Measurements from ENCODE around the gene LRRD1.
A peak's percentile ranks its signal among the peaks of the same experiment; 100 is the strongest.
"Not testable (repeated sequence)": the region's sequence is repeated elsewhere in the genome, so short reads cannot be mapped to it uniquely, and the experiment has no call there.

Gene LRRD1

DNA sequence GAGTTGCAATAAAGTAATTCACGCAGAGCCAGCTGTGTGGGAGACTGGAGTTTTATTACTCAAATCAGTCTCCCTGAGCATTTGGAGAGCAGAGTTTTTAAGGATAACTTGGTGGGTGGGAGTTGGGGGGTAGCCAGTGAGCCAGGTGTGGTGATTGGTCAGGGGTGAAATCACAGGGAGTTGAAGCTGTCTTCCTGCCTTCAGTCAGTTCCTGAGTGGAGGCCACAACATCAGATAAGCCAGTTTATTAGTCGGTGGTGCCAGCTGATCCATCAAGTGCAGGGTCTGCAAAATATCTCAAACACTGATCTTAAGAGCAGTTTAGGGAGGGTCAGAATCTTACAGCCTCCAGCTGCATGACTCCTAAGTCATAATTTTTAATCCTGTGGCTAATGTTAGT is 41.4 kb downstream of the LRRD1 start:
- no peak for DNase-seq

DNA sequence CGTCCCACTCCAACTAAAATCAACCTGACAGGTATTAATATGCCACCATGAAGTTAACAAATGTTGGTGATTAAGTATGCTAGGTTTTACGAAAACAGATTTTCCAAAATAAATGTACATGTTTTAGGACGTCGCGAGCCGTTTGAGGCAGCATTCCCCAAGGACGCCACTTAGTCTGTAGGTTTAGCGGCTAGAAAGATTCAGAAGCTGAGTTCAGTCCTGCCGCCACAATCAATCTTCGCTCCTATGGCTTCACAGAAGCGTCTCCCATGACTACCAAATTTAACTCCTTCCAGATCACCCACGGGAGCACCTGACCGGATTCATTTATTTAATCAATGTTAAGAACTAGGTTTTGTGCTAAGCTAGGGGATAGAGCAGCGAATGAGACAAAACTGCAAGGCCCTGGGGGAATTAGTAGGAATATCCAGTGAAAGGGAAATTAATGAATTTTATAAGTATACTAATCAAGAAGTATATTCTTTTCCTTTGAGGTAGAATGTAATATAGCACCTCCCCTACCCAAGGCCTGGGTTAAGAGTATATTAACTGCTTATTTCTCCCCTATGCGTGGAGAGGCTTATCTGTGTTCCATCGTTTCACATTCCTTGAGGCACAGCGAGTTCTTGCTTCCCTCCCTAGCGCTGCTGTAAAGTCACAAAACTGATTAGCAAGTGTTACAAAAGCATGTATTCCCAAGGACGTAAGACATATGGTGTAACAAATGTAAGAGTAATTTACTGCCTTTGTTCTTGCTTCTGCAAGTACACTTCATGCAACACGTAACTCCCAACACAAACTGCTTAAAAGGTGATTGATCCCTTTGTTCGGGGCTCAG is 43.7 kb downstream of the LRRD1 start:
- no peak for DNase-seq

- peak; percentile 84 for DNase-seq
Observed at GRCh38 chr7:92134271-92135051, 44.5 kb downstream of the LRRD1 start, which contains the start of gene CYP51A1. Gene CYP51A1, minus strand, starts transcription at chr7:92134477. Its CDS starts 113 bp downstream, at chr7:92134364.

DNA sequence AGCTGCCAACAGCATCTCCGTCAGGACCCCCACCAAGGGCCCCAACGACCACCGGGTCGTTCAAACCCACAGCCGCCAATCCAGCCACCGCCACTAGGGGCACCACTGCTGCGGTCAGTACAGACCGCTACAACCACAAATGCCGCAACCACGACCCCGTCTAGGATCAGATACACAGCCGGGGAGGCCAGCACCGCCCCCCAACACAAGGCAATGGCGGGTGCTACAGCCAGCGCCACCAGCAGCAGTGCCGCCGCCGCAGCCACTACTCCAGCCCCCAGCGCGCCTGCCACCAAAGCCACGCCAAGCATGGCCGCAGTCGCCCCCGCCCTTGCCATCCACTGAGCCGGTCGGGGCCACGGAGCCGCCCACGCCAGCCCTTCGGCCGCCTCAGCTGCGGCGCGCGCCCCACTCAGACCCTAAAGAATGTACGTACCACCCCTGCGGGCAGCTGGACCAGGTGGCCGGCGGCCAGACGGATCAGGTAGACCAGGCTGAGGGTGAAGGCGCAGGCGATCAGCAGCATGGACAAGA is 45.1 kb downstream of the LRRD1 start:
- DNase-seq = peak; percentile 57

DNA sequence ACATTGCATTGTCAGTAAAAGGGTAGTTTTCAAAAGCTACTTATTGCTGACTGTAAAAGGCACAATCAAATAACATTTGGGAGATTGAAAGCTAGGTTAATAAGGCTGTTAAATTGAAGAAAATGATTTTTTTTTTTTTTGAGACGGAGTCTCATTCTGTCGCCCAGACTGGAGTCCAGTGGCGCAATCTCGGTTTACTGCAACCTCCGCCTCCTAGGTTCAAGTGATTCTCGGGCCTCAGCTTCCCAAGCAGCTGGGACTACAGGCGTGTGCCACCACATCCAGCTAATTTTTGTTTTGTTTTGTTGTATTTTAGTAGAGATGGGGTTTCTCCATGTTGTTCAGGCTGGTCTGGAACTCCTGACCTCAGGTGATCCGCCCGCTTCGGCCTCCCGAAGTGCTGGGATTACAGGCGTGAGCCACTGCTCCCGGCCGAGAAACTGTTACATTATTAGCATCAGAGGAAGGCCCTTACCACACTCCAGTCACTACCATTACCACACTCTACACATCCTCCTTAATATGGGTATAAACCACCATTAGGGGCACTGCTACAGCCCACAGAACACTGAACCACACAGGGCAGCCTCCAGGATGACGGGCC is 45.7 kb downstream of the LRRD1 start:
- DNase-seq = no peak

GRCh38 chr7:92131764-92132330 is 47.1 kb downstream of the LRRD1 start:
- DNase-seq = no peak

DNA sequence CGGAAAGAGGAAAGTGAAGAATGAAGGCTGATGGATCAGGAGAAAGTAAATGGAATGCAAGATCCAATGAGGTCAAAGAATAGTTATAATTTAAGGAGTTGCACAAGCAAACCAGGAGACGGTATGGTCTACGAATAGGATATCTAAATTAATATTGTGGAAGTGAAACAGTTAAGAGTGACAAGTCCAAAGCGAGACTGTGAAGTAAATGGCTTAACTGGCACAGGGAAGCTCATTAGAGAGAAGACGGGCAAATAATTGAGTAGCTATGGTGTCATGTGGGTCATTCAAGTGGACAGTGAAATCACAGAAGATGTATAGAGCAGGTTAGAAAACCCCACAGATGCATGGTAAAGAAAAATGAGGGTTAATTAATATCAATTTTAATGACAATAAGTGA is 47.8 kb downstream of the LRRD1 start:
- no peak for DNase-seq

- DNase-seq = no peak
Observed at GRCh38 chr7:92121681-92122080, 57.3 kb downstream of the LRRD1 start.

GRCh38 chr7:92119213-92119759 is 59.7 kb downstream of the LRRD1 start:
- DNase-seq = no peak

DNA sequence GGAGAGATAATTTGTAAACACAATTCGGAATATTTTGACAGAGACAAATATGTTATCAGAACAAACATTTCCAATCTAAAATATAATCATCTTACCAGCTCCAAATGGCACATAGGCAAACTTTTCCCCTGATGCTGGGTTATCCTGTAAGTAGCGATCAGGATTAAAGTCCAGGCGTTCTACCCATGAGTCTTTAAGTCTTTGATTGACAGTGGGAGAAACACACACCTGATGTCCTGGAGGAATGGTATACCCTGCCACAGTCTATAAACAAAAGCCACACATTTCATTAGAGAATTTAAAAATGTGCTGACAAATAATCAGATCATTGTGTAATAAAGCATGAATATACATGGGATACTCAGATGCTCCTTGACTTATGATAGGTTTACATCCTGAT is 62.0 kb downstream of the LRRD1 start:
- DNase-seq = no peak

DNA sequence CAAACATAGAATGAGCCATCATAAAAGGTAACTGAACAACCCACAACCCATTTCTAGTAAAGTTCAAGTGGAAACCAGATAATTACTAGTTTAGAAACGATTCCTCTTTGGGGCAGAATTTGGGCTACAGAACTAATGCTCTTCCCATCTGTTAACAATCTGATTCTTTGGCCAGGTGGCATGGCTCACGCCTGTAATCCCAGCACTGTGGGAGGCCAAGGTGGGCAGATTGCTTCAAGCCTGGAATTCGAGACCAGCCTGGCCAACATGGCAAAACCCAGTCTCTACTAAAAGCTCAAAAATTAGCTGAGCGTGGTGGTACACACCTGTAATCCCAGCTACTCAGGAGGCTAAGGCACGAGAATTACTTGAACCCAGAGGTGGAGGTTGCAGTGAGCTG is 63.1 kb downstream of the LRRD1 start:
- DNase-seq = no peak

- DNase-seq = no peak
Observed at GRCh38 chr7:92110857-92111256, 68.1 kb downstream of the LRRD1 start.

DNA sequence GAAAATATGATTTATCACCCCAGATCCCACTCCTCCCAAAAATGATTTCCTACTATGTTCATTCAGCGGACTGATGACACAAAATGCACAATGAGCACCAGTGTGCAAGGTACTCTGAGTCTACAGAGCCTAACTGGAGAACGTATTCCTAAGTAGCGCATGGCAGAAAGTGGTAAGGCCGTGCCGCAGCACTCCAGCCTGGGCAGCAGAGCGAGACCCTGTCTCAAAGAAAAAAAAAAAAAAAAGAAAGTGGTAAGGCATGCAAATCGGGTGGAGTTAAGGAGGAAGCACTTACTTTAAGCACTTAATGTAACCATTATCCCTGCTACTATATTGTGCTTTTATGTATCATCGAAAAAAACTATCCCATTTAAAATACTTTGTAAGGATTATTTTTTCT is 70.1 kb downstream of the LRRD1 start:
- no peak for DNase-seq

DNA sequence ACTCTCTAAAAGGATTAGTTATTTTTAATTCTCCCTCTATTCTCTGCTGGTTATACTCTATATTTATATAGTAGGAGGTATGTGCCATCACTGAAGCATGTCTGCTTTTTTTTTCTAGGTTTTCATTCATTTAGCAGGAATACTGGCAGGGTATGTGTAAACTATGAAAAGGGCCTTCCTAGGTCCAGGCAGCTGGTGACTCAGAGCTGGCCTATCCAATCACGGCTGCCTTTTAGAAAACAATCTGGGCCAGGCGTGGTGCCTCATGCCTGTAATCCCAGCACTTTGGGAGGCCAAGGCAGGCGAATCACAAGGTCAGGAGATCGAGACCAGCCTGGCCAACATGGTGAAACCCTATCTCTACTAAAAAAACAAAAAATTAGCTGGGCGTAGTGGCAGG is 76.1 kb downstream of the LRRD1 start:
- not testable (repeated sequence) for DNase-seq

DNA sequence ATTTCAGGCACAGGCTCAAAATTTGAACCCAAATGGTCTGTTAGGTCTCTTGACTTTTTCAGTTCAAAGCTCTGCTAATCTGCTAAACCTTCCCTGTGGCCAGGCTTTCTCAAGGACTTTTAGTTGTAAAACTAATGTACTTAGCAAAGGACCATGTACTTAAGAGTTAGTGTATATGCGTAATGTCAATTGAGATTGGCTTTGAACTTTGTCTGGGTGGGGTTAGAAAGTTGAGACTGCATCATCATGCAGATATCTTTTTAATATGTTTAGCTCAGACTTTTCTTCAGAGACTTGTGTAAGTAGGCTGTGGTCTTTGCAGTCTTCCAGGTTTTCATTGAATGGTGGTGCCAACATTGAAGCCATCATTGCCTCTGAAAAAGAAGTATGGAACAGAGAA is 78.4 kb downstream of the LRRD1 start:
- no peak for DNase-seq

DNA sequence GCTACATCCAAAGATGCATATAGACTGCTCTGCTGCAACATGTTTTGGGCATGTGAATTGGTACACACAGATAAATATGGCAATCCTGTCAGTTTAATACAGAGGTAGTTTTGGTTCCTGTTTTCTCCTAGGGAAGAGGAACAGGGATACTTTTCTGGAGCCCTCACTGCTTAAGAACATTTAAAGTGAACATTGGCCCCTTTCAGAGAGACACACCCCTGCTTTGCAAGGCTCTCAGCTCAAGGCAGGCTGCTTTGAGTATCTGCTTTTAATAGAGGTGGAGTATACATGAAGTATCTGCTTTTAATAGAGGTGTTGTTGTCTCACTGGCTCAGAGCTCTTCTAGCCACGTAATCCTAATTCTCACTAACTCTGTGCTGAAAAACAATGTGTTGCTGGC is 83.6 kb downstream of the LRRD1 start:
- DNase-seq = no peak

Data from activated gamma-delta T cell (primary cell).